ENCODE measurements around the gene SRGAP1. TPM values are rescaled to one million over a fixed set of nuclear protein-coding genes. Genes with fewer than 3 reads are reported as not detected.

Gene SRGAP1
- total RNA-seq, 4 donors from 2014 or later = 13.1 to 81.5 (median 22.4) TPM

- no peak for DNase-seq (ENCODE audit: low spot score in 2 of 2)
- no peaks in the 10 kb centered on the region for H3K9me3 ChIP-seq
- peaks cover 0 to 17% (median 0%) of the 10 kb centered on the region in 3 donors for H3K36me3 ChIP-seq
- H3K27ac ChIP-seq = no peak overlapping the region
- no peak for TF ChIP-seq CTCF (IDR thresholded peaks at IDR 0.05)
- no peak for TF ChIP-seq POLR2A (IDR thresholded peaks at IDR 0.05)
- TF ChIP-seq EP300 (IDR thresholded peaks at IDR 0.05) = no peak
- H3K4me1 ChIP-seq = no peaks in the 10 kb centered on the region
- no peak overlapping the region for H3K4me3 ChIP-seq
- WGBS, 2 donors = 89 to 94% methylated on average over 8 of the region's 8 CpGs
- no peaks in the 10 kb centered on the region for H3K27me3 ChIP-seq
Observed at GRCh38 chr12:63888908-63889635, 44.6 kb downstream of the SRGAP1 start.

GRCh38 chr12:63889721-63890509 lies 45.4 kb downstream of the SRGAP1 start:
- no peak for DNase-seq (ENCODE audit: low spot score in 2 of 2)
- Histone ChIP-seq H3K4me1 (no peaks in the 10 kb centered on the region), H3K27me3 (no peaks in the 10 kb centered on the region), H3K36me3 (peaks cover 0 to 14% (median 0%) of the 10 kb centered on the region in 3 donors), H3K27ac (no peak overlapping the region), H3K4me3 (no peak overlapping the region), H3K9me3 (no peaks in the 10 kb centered on the region)
- WGBS, 2 donors = 95% methylated on average over 12 of the region's 12 CpGs
- no peak for TF ChIP-seq CTCF (IDR thresholded peaks at IDR 0.05)
- TF ChIP-seq POLR2A (IDR thresholded peaks at IDR 0.05) = no peak
- no peak for TF ChIP-seq EP300 (IDR thresholded peaks at IDR 0.05)

- TF ChIP-seq POLR2A (IDR thresholded peaks at IDR 0.05) (no peak), CTCF (IDR thresholded peaks at IDR 0.05) (no peak), EP300 (IDR thresholded peaks at IDR 0.05) (no peak)
- H3K4me1 ChIP-seq = no peaks in the 10 kb centered on the region
- 63 to 67% methylated on average over 1 of the region's 1 CpG for WGBS, 2 donors
Observed at GRCh38 chr12:63893170-63893569, 48.7 kb downstream of the SRGAP1 start.

GRCh38 chr12:63894132-63894531 lies 49.6 kb downstream of the SRGAP1 start:
- Histone ChIP-seq H3K27ac (no peak overlapping the region), H3K9me3 (no peaks in the 10 kb centered on the region), H3K4me1 (no peaks in the 10 kb centered on the region), H3K36me3 (peaks cover 0 to 7% (median 0%) of the 10 kb centered on the region in 3 donors), H3K27me3 (no peaks in the 10 kb centered on the region), H3K4me3 (no peak overlapping the region)
- no peak for DNase-seq (ENCODE audit: low spot score in 2 of 2)
- no peak for TF ChIP-seq EP300 (IDR thresholded peaks at IDR 0.05)
- no peak for TF ChIP-seq CTCF (IDR thresholded peaks at IDR 0.05)
- no peak for TF ChIP-seq POLR2A (IDR thresholded peaks at IDR 0.05)
- 89 to 92% methylated on average over 3 of the region's 3 CpGs for WGBS, 2 donors

More at GRCh38 chr12:63893170-63893569, 48.7 kb downstream of the SRGAP1 start:
- Histone ChIP-seq H3K36me3 (peaks cover 0 to 7% (median 0%) of the 10 kb centered on the region in 3 donors), H3K9me3 (no peaks in the 10 kb centered on the region), H3K27me3 (no peaks in the 10 kb centered on the region), H3K4me3 (no peak overlapping the region), H3K27ac (no peak overlapping the region)
- no peak for DNase-seq (ENCODE audit: low spot score in 2 of 2)

- no peak for TF ChIP-seq EP300 (IDR thresholded peaks at IDR 0.05)
- no peak for TF ChIP-seq POLR2A (IDR thresholded peaks at IDR 0.05)
- no peak for TF ChIP-seq CTCF (IDR thresholded peaks at IDR 0.05)
- H3K4me3 ChIP-seq = no peak overlapping the region
- H3K27me3 ChIP-seq = no peaks in the 10 kb centered on the region
- H3K36me3 ChIP-seq = peaks cover 0 to 3% (median 0%) of the 10 kb centered on the region in 3 donors
- H3K9me3 ChIP-seq = no peaks in the 10 kb centered on the region
- DNase-seq (ENCODE audit: low spot score in 2 of 2) = no peak
- peaks cover 0 to 4% (median 0%) of the 10 kb centered on the region in 4 donors for H3K4me1 ChIP-seq
- H3K27ac ChIP-seq = no peak overlapping the region
Observed at GRCh38 chr12:63895841-63896240, 51.3 kb downstream of the SRGAP1 start.
